NCI-H1105 (cell line): ENCODE results near the gene SLC26A8.
"Not testable (repeated sequence)": the region's sequence is repeated elsewhere in the genome, so short reads cannot be mapped to it uniquely, and the experiment has no call there.

Experiments
- DNase-seq: peaks from one replicate; lab custom pipeline; 2025; lab: John Stamatoyannopoulos, UW

SLC26A8 gene

DNA sequence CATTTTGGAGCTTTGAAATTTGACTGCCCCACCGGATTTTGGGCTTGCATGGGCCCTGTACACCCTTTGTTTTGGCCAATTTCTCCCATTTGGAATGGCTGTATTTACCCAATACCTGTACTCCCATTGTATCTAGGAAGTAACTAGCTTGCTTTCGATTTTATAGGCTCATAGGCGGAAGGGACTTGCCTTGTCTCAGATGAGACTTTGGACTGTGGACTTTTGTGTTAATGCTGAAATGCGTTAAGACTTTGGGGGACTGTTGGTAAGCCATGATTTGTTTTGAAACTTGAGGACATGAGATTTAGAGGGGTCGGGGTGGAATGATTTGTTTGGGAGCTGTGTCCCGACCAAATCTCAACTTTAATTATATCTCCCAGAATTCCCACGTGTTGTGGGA is 83.3 kb downstream of the SLC26A8 start:
- not testable (repeated sequence) for DNase-seq

DNA sequence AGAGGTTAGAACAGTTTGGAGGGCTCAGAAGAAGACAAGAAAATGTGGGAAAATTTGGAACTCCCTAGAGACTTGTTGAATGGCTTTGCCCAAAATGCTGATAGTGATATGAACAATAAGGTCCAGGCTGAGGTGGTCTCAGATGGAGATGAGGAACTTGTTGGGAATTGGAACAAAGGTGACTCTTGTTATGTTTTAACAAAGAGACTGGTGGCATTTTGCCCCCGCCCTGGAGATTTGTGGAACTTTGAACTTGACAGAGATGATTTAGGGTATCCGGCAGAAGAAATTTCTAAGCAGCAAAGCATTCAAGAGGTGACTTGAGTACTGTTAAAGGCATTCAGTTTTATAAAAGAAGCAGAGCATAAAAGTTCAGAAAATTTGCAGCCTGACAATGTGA is 84.4 kb downstream of the SLC26A8 start:
- not testable (repeated sequence) for DNase-seq

DNA sequence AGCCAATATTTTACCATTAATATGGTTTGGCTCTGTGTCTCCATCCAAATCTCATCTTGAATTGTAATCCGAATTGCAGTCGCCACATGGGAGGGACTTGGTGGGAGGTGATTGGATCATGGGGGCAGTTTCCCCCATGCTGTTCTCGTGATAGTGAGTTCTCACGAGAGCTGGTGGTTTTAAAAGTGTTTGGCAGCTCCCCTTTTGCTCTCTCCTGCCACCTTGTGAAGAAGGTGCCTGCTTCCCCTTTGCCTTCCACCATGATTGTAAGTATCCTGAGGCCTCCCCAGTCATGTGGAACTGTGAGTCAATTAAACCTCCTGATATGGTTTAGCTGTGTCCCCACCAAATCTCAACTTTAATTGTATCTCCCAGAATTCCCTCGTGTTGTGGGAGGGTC is 85.2 kb downstream of the SLC26A8 start:
- DNase-seq, result not testable (repeated sequence)

DNA sequence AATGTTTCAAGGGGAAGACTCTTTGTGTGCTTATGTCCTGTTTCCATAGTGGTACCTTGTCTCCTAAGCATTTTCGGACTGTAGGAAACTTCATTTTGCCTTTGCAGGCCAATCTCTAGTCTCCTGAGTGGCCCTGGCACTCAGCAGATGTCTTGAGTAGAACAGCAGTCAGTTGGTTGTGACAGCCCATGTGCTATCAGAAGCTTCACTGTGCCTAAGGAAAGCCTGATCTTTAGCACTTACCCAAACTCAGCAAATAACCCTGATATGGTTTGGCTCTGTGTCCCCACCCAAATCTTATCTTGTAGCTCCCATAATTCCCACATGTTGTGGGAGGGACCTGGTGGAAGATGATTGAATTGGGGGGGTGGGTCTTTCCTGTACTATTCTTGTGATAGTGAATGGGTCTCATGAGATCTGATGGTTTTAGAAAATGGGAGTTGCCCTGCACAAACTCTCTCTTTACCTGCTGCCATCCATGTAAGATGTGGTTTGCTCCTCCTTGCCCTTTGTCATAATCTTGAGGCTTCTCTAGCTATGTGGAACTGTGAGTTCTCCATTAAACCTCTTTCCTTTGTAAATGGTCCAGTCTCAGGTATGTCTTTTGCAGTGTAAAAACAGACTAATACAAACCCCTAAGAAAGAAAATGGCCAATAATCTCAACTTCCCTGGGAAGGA is 87.6 kb downstream of the SLC26A8 start:
- DNase-seq, result no peak

DNA sequence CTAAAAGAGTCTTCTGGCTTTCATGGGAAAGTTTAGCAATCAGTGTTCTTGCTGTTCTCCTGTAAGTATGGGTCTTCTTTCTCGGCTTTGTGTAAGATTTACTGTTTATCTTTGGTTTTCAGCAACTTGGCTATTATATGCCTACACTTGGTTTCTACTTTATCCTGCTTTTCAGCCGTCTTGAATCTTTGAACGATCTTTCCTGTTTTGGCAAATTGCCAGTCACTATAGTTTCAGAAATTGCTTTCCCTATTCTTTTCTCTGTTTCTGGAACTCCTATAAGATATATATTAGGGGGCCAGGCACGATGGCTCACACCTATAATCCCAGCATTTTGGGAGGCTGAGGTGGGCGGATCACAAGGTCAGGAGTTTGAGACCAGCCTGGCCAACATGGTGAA is 89.0 kb downstream of the SLC26A8 start:
- DNase-seq, result no peak

DNA sequence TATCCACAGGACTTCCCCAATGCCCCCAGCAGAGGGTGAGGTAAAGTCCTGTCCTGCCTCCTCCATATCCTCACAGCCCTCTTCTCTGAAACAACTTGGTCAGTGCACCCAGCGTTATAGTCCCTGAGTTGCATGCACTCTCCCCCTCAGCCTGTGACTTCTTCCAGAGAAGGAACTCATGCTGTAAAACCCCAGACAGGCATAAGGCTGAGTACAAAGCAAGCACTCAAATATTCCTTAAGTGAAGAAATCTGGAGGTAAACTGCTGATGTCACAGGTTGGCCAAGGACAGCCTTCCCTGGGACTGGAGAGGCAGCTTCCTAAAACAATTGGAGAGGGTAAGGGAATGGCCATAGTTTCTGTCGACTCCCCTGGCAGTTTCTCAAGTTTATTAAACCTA is 90.6 kb downstream of the SLC26A8 start:
- DNase-seq, result no peak

DNA sequence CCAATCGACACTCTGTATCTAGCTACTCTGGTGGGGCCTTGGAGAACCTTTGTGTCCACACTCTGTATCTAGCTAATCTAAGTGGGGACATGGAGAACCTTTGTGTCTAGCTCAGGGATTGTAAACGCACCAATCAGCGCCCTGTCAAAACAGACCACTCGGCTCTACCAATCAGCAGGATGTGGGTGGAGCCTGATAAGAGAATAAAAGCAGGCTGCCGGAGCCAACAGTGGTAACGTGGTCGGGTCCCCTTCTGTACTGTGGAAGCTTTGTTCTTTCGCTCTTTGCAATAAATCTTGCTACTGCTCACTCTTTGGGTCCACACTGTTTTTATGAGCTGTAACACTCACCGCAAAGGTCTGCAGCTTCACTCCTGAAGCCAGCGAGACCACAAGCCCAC is 92.6 kb downstream of the SLC26A8 start:
- not testable (repeated sequence) for DNase-seq

DNA sequence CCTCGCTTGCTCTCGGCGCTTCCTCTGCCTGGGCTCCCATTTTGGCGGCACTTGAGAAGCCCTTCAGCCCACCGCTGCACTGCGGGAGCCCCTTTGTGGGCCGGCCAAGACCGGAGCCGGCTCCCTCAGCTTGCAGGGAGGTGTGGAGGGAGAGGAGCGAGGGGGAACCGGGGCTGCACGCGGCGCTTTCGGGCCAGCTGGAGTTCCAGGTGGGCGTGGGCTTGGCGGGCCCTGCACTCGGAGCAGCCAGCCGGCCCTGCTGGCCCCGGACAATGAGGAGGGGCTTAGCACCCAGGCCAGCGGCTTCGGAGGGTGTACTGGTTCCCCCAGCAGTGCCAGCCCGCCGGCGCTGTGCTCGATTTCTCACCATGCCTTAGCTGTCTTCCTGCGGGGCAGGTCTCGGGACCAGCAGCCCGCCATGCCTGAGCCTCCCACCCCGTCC is 93.3 kb downstream of the SLC26A8 start:
- no peak for DNase-seq

DNA sequence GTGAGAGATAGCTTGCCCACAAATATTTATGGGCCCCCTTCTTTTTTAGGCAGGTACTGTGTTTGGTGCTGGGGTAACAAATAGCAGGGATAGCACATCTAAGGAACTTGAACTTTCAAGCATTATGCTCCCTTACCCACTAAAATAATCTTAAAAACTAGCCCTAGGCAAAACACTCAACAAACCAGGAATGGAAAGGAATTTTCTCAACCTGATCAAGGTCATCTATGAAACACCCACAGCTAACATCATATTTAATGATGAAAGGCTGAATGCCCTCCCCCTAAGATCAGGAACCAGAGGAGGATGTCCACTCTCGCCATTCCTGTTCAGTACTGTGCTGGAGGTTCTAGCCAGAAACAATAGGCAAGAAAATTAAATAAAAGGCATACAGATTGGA is 94.8 kb downstream of the SLC26A8 start:
- DNase-seq, result no peak

DNA sequence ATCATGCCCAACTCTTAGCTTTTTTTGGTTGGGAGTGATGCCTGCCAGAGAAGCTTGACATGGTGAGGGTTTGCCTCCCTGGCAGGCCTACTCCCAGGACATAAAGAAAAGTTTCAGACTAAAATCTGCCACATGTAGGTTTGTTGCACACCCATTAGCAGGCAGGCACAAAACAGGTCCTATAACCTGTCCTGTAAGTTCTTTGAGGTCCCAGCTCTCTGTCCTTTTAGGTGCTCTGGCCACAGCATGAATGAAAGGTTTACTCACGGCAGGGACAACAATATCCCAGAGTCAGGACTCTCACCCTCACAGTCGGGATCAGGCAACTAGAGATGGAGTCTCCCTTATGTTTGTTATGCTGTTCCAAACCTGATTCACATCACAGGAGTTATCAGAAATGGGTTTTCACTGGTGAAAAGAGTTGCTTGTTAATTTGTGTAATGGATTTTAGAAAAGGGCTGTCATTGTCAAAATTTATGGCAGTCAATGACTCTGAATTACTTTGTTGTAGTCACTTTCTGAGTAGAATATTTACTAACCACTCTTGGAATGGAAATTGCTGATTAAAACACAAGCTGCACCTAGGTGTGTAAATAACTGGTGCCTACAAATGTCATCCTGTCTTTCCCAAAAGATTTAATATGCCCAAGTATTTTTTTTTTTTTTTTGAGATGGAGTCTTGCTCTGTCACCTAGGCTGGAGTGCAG is 97.8 kb downstream of the SLC26A8 start:
- no peak for DNase-seq

DNA sequence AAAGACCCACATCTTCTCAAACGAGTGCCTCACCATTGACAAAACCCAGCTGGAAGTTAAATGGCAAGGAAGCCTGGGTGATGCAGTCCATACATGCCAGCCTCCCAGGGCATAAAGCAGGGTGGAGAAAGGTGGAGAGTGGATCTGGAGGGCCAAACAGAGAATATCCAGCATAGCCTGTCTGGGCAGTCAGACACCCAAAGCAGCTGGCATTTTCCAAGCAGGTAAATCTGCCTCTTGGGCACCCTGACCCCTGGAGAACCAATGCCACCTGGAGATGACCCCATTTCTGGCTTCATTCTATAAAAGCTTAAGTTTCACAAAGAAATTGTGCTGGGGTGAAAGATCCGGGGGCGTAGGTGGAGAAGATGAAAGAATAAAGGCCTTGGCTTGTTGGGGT is 98.5 kb downstream of the SLC26A8 start:
- no peak for DNase-seq

DNA sequence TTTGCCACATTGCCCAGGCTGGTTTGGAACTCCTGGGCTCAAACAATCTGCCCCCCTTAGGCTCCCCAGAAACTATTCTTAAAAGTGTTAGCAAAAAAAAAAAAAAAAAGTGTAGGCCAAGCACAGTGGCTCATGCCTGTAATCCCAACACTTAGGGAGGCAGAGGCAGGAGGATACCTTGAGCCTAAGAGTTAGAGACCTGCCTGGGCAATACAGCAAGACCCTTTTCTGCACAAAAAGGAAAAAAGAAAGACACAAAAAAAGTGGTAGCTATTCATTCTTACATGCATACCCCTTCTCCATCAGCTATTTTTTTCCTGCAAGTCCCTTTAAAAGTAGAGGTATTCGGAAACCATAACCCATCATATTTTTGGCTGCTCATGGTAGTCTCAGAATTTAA is 100.3 kb downstream of the SLC26A8 start:
- no peak for DNase-seq

DNA sequence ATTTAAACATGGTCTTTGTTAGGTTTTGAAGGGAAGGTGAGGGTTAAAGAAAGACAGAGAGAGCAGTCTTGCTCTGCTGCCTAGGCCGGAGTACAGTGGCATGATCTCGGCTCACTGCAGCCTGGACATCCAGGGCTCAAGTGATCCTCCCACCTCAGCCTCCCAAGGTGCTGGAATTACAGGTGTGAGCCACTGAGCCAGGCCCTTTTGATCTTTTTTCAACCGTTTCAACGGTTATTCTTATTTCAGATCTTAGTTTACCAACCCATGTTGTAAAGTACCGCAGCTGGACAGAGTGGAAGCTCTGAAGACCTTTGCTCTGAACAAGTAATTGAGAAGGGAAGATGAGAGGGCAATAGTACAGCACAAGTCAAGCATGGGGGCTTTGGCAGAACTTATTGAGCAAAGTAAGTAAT is 102.3 kb downstream of the SLC26A8 start:
- DNase-seq, result no peak

DNA sequence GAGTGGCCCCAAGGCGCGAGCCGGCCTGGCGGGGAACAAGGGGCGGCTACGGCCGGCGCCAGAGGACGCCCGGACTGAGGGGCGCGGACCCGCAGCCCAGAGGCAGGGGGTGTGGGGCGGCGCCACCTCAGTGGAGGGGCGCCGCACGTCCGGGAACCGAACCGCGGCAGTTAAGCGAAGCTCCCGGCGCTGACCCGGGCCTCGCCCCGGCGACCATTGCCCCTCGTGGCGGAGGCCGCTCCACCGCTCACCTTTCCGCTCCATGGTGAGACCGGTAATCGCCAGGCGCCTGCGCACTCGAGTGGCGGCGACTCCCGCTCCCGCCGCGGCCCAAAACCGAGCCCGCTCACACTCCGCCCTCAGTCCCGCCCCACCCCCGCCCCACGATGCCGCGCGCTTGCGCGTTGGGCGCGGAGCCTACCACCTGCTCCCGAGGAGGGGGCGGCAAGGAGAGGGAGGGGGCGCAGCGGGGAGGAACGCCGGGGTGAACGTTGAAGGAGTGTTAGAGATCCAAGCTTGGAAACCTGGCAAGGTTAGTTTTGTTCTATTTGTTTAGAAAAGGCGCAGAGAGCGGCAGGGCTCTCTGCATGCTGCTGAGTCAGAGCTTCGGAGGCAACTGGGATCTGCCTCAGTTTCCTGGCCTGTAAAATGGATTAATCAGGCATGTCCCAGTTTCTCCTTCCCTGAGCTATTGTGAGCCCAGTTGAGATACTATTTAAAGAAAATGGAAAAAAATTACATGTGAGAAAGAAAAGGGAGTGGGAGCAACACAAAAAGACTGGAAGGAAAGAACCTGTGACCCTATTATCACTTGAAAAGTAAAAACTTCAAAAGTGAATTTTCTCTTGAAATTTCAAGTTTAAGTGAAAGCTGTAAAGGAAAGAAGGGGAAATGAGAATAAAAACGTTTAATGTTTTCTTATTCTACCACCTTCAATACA is 103.4 kb downstream of the SLC26A8 start, which contains the start of gene SRPK1:
TSS of gene SRPK1 (minus strand) at position 306 of the 940 bp plus-strand sequence. CDS start at position 264, 42 bp downstream.
- DNase-seq, result peak; percentile 91

DNA sequence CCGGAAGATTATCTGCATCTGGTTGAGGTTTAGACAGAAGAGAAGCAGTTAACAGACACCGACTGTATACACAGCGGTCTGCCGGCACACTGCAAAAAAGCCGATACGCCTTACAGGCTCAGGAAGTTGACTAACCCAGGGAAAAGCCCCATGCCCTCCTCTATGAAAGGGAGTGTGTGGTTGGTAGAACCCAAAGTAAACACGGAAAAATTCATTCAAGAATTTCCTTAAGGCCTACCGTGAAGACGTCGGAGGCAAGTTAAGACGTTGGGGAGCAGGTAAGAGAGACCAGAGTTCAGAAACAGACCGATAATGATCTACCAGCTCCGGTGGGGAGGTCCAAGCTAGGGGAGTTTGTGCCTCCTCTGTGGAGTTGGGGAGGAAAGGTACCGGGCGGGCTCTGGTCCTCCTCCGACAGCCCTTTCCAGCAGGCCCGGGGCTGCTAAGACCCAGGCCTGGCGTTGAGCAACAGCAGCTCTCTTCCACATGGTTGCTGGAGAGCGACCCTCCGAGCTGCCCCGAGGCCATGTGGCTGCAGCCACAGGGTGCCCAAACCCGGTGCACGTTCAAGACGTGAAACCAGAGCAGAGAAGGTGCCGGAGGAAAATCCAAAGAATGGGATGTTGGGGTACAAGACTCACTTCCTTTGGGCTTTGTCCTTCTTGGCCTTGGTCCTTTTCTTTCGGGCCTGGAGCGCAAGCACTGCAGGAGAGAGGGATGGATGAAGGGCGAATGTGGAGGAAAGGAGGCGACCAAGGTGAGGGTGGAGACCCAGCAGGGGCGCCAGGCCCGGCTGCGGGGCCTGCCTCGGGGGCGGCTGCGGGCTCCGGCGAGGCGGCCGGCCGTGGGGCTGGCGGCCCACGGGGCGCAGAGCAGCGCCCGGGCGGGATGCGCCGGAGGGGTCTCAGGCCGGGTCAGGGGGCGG is 104.4 kb downstream of the SLC26A8 start:
- DNase-seq, result no peak

DNA sequence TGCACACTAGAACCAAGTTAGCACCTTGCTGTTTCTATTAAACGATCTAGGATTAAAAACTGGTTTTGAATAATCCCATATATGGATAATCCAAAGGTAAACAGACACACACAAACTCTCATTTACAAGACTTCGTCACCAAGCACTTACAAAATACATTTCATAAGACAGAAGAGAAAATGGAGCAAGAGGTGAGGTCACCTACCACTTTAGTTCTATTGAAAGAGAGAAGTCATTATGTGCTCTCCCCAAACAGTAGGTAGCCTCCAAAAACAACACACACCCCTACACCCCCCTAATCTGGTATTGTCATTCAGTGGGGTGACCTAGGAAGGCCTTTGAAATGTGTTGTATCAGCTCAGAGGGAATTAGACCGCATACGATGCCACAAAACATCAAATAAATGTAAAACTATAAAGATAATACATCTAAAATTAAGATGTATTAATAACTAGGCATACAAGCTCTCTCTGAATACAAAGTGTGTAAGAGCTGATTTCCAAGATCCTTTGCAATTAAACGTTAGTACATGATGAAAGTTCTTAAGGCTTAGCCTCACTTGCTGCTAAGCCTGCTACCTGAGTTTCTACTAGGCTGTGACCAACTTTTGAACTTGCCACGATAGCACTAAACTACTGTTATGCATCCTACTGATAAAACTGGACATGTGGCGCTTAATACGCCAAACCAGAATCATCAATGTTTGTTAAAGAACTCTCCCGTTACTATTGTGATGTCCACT is 105.2 kb downstream of the SLC26A8 start:
- no peak for DNase-seq

DNA sequence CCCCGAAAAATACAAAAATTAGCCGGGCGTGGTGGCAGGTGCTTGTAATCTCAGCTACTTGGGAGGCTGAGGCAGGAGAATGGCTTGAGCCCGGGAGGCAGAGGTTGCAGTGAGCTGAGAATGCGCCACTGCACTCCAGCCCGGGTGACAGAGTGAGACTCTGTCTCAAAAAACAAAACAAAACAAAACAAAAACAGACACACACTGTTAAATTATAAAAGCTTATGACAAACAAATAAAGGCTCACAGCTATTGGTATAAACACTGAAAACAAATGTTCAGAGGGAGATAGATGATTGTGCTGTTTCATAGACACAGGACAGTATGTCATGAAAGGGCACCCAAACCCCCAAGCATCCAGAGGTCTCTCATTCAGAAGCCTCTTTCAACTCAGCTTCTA is 107.5 kb downstream of the SLC26A8 start:
- not testable (repeated sequence) for DNase-seq

DNA sequence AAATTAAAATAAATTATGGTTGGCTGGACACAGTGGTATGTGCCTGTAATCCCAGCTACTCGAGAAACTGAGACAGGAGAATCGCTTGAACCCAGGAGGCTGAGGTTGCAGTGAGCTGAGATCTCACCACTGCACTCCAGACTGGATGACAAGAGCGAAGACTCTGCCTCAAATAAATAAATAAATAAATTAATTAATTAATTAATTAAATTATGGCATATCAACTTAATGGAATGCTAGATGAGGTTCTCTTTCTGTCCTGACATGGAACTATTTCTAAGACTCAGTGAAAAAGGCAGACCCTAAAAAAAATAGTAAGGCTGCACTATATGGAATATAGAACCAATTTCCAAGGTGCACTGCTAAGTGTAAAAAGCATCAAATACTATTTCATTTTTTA is 108.4 kb downstream of the SLC26A8 start:
- no peak for DNase-seq

DNA sequence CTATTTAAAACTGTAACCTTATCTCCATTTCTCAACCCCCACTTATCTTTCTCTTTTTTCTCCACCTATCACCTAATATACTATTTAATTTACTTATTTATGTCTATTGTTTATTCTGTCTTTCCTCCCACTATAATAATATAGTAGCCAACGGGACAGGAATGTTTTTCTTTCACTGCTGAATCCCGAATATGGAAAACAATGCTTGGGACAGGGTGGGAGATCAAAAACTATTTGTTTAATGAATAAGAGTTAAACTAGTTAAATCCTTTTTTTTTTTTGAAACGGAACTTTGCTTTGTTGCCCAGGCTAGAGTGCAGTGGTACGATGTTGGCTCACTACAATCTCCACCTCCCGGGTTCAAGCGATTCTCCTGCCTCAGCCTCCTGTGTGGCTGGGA is 109.9 kb downstream of the SLC26A8 start:
- no peak for DNase-seq

DNA sequence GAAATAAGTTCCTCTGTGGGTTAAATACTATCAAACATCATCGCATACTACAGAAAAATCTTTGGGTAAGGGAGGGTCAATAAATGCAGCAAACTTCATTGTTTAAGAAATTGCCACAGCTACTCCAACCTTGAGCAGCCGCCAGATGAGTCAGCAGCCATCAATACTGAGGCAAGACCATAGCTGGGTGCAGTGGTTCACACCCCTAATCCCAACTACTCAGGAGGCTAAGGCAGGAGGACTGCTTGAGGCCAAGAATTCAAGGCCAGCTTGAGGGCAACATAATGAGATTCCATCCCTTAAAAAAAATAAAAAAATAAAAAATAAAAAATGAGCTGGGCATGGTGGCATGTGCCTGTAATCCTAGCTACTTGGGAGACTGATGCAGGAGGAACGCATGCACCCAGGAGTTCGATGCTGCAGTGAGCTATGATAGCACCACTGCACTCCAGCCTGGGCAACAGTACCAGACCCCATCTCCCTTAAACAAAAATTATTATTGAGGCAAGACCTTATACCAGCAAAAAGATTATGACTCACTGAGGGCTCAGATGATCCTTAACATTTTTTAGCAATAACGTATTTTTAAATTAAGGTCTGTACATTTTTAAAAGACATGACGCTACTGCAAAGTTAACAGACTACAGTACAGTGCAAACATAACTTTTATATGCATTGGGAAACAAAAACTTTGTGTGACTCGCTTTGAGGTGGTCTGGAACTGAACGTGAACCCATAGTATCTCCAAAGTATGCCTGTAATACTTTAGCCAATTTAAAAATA is 112.4 kb downstream of the SLC26A8 start:
- DNase-seq, result no peak
